ENCODE results near the gene SFTA2.

GRCh38 chr6:30930506-30930905 lies 1.5 kb downstream of the SFTA2 start:
- TF ChIP-seq CTCF (IDR thresholded peaks at IDR 0.05) (no peak), POLR2A (IDR thresholded peaks at IDR 0.05) (no peak)
